ENCODE results near the gene VSTM2B. TPM values are rescaled to one million over a fixed set of nuclear protein-coding genes. Genes with fewer than 3 reads are reported as not detected.

Gene VSTM2B
- total RNA-seq, 1 experiment from 2014 or later = 0.31 TPM

- TF ChIP-seq CTCF (conservative IDR thresholded peaks at IDR 0.05) = peak; percentile 94
- Histone ChIP-seq H2BK120ac (ENCODE audit: low read depth, low read length, poor library complexity, severe bottlenecking) (no peak overlapping the region), H3K9ac (ENCODE audit: extremely low read depth, insufficient read length, low read length) (no peak overlapping the region), H3K4me2 (ENCODE audit: insufficient read depth, insufficient read length, low read length) (no peak overlapping the region), H3K79me1 (ENCODE audit: insufficient read depth, low read depth, low read length, poor library complexity, severe bottlenecking) (no peaks in the 10 kb centered on the region), H3K27ac (ENCODE audit: insufficient read length, low read depth, low read length) (no peak overlapping the region), H2BK15ac (ENCODE audit: low read depth, low read length) (peak overlapping the region; percentile 6; the same call in 1 of the 2 replicates), H3K56ac (ENCODE audit: insufficient read length, low read depth, low read length) (no peak overlapping the region), H3K27me3 (ENCODE audit: insufficient read depth, low read length) (no peaks in the 10 kb centered on the region), H3K4ac (ENCODE audit: low read depth, low read length) (no peak overlapping the region; the same call in 1 of the 2 replicates), H4K8ac (replicated peaks; ENCODE audit: insufficient read length, low read depth, low read length) (no peak overlapping the region), H3K23me2 (ENCODE audit: insufficient read length, low read depth, low read length, poor library complexity, severe bottlenecking) (no peaks in the 10 kb centered on the region), H2BK20ac (ENCODE audit: low read depth, low read length, poor library complexity, severe bottlenecking) (no peak overlapping the region), H3K18ac (ENCODE audit: insufficient read length, low read depth, low read length) (peak overlapping the region; percentile 52), H2BK5ac (ENCODE audit: insufficient read length, low read length) (no peak overlapping the region), H2AFZ (ENCODE audit: low read length) (no peak overlapping the region), H4K91ac (ENCODE audit: insufficient read length, low read depth, low read length) (no peak overlapping the region), H3K4me1 (ENCODE audit: insufficient read depth, low read length) (no peaks in the 10 kb centered on the region), H4K5ac (ENCODE audit: insufficient read length, low read depth, low read length) (no peak overlapping the region), H2BK12ac (ENCODE audit: insufficient read length, low read depth, low read length) (no peak overlapping the region), H3T11ph (ENCODE audit: low read length) (no peak overlapping the region), H4K20me1 (ENCODE audit: control insufficient read depth, insufficient read depth, insufficient read length) (no peaks in the 10 kb centered on the region), H2AK5ac (ENCODE audit: insufficient read length, low read length) (no peak overlapping the region), H3K14ac (ENCODE audit: insufficient read depth, low read length) (peak overlapping the region; percentile 60; the same call in 1 of the 2 replicates), H3K79me2 (ENCODE audit: insufficient read depth, low read length) (no peaks in the 10 kb centered on the region), H3K23ac (ENCODE audit: insufficient read length, low read depth, low read length) (no peak overlapping the region), H3K9me3 (ENCODE audit: control insufficient read depth, low read depth, low read length) (no peaks in the 10 kb centered on the region)
- WGBS (ENCODE audit: extremely low coverage, insufficient read length, low lambda C conversion rate) = no CpG with 5 or more reads among the region's 19 CpGs
- H3K4me3 Mint-ChIP-seq = no peak overlapping the region; a peak in 1 of 5 replicates
- H3K4me1 Mint-ChIP-seq = peaks cover 7 to 10% of the 10 kb centered on the region in 2 experiments
- H3K36me3 Mint-ChIP-seq (ENCODE audit: insufficient read depth in 1 of 3, low read depth in 3 of 3) = peaks cover 16 to 59% (median 45%) of the 10 kb centered on the region in 3 experiments; a peak in 6 of 7 replicates
- H3K27ac Mint-ChIP-seq = peak overlapping the region in 1 of 3 experiments; percentile 95; a peak in 2 of 7 replicates
- peak; percentile 95 for DNase-seq
- peaks cover 0 to 2% of the 10 kb centered on the region in 2 experiments; a peak in 1 of 5 replicates for H3K9me3 Mint-ChIP-seq
- H3K27me3 Mint-ChIP-seq (ENCODE audit: low read depth) = no peaks in the 10 kb centered on the region; the same call in 1 of the 2 replicates
Measured at GRCh38 chr19:29610574-29611271, 84.9 kb downstream of the VSTM2B start.
